Erythroblast (primary cell): ENCODE results near the gene PKP2.

Source experiments
- GATA1 ChIP-seq: IDR thresholded peaks from 2 replicates; pipeline ENCODE4 v1.6.1; 2011; ENCODE audit warnings: low read depth, mild to moderate bottlenecking, control low read depth, low read length, moderate library complexity
- POLR2A ChIP-seq: IDR thresholded peaks from 2 replicates; pipeline ENCODE4 v1.6.1; 2011; ENCODE audit warnings: mild to moderate bottlenecking, low read length

DNA sequence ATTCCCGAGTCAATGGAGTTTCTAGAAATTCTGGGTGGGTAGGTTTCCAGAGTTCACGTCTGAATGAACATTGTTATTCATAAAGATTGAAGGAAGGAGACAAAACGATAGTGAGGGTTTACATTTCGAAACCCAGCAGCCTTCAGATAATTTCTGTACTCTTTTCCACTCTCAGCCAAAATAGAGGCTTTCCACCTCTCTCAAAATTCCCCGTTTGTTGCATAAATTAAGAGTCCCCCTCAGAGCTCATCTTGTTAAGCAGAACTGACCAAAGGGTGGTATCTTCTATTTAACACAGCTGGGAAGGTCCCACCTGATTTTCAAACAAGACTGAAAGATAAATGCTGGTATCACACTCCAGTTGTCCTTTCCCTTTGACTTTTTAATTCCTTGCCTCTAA, 119.4 kb downstream of the PKP2 start:
- TF ChIP-seq GATA1 (no peak), POLR2A (no peak)
